IPS-15b (cell line): ENCODE measurements around the gene GATA6.

Source experiments
- H3K27me3 ChIP-seq: one replicate; pipeline ENCODE4 v1.6.1; 2013; ENCODE audit warnings: low read length; ENCODE audit not compliant: control insufficient read depth, insufficient read depth
- H3K36me3 ChIP-seq: one replicate; pipeline ENCODE4 v1.6.1; 2013; ENCODE audit warnings: low read length; ENCODE audit not compliant: control insufficient read depth, insufficient read depth
- H3K4me1 ChIP-seq: one replicate; pipeline ENCODE4 v1.6.1; 2013; ENCODE audit warnings: mild to moderate bottlenecking, low read length; ENCODE audit not compliant: control insufficient read depth, insufficient read depth
- H3K4me3 ChIP-seq: one replicate; pipeline ENCODE4 v1.5.1; 2013; ENCODE audit warnings: low read depth, low read length
- H3K9ac ChIP-seq: one replicate; pipeline ENCODE4 v1.6.1; 2013; ENCODE audit warnings: low read depth, mild to moderate bottlenecking, low read length
- H3K9me3 ChIP-seq: one replicate; pipeline ENCODE4 v1.6.1; 2013; ENCODE audit warnings: mild to moderate bottlenecking, low read length; ENCODE audit not compliant: control insufficient read depth, insufficient read depth

The GATA6 gene

GRCh38 chr18:22152093-22152492, 17.3 kb upstream of the GATA6 start:
- no peak overlapping the region for H3K9ac ChIP-seq
- no peaks in the 10 kb centered on the region for H3K36me3 ChIP-seq
- no peaks in the 10 kb centered on the region for H3K4me1 ChIP-seq
- no peaks in the 10 kb centered on the region for H3K9me3 ChIP-seq
- no peaks in the 10 kb centered on the region for H3K27me3 ChIP-seq
- H3K4me3 ChIP-seq: no peak overlapping the region

GRCh38 chr18:22153428-22153827, 16.0 kb upstream of the GATA6 start:
- H3K4me3 ChIP-seq: no peak overlapping the region
- no peaks in the 10 kb centered on the region for H3K36me3 ChIP-seq
- no peaks in the 10 kb centered on the region for H3K9me3 ChIP-seq
- no peak overlapping the region for H3K9ac ChIP-seq
- no peaks in the 10 kb centered on the region for H3K4me1 ChIP-seq
- H3K27me3 ChIP-seq: peaks cover 3% of the 10 kb centered on the region

DNA sequence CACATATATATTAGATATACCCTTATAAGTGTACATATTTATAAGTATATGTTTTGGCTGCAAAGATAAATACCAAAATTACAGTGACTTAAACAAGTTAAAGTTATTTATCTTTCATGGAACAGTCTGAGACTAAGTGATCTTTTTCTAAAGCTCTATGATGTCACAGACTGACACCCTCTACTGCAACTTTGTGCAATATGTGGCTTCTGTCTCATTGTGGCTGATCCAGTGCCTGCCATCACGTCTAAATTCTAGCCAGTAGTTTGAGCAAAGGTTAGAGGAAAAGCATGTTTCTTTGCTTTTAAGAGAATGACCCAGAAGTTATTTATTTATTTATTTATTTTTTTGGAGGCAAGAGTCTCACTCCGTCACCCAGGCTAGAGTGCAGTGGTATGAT, 13.8 kb upstream of the GATA6 start:
- Histone ChIP-seq H3K4me1 (no peaks in the 10 kb centered on the region), H3K4me3 (no peak overlapping the region), H3K9me3 (no peaks in the 10 kb centered on the region), H3K36me3 (no peaks in the 10 kb centered on the region), H3K27me3 (peaks cover 8% of the 10 kb centered on the region), H3K9ac (no peak overlapping the region)

GRCh38 chr18:22159014-22159413, 10.4 kb upstream of the GATA6 start:
- H3K4me3 ChIP-seq: no peak overlapping the region
- no peaks in the 10 kb centered on the region for H3K9me3 ChIP-seq
- H3K27me3 ChIP-seq: peaks cover 42% of the 10 kb centered on the region
- H3K36me3 ChIP-seq: no peaks in the 10 kb centered on the region
- no peak overlapping the region for H3K9ac ChIP-seq
- no peaks in the 10 kb centered on the region for H3K4me1 ChIP-seq

GRCh38 chr18:22161090-22161489, 8.3 kb upstream of the GATA6 start:
- peaks cover 61% of the 10 kb centered on the region for H3K27me3 ChIP-seq

DNA sequence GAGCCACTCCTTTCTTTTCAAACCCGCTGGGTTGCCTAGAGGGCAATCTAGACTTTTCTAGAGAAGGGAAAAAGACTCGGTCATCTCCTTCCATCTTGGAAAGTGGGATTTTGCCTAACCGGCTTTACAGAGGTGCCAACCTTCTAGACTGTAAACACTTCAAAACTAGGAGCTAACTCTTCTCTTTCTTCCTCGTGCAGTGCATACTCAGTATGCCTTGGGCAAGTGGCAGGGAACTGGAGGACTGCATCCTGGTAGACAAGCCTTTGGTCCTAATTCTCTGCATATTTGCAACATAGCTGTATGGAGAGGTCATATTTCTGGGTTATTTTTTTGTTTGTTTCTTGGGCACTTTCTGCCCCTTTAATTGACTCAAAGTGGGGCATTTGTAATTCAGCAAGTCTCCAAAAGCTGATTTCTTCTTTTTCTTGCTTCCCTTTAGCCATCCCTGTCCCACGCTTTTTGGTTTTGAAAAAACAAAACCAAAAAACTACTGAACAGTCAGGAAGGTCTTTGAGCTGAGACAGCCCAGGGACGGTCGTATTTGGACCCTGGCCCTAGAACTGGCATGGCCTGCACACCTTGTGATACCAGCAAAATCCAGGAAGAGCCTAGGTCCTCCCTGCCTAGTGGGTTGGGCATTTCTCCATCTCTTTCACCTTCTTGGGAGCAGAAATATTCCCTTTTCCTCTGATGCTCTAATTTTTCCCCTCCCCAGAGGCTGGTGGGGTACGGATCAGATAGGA, 5.8 kb upstream of the GATA6 start:
- H3K9me3 ChIP-seq: no peaks in the 10 kb centered on the region
- H3K27me3 ChIP-seq: peaks cover 83% of the 10 kb centered on the region
- peak overlapping the region; percentile 22 for H3K4me3 ChIP-seq
- H3K36me3 ChIP-seq: no peaks in the 10 kb centered on the region
- H3K4me1 ChIP-seq: peaks cover 4% of the 10 kb centered on the region
- no peak overlapping the region for H3K9ac ChIP-seq

More at GRCh38 chr18:22161090-22161489, 8.3 kb upstream of the GATA6 start:
- H3K4me3 ChIP-seq: no peak overlapping the region
- no peaks in the 10 kb centered on the region for H3K36me3 ChIP-seq
- H3K9ac ChIP-seq: no peak overlapping the region
- H3K4me1 ChIP-seq: no peaks in the 10 kb centered on the region
- no peaks in the 10 kb centered on the region for H3K9me3 ChIP-seq

- Histone ChIP-seq H3K4me1 (peaks cover 4% of the 10 kb centered on the region), H3K9ac (no peak overlapping the region), H3K27me3 (peaks cover 87% of the 10 kb centered on the region), H3K9me3 (no peaks in the 10 kb centered on the region), H3K36me3 (no peaks in the 10 kb centered on the region), H3K4me3 (peak overlapping the region; percentile 30)
Observed at GRCh38 chr18:22164337-22165048, 4.9 kb upstream of the GATA6 start.

DNA sequence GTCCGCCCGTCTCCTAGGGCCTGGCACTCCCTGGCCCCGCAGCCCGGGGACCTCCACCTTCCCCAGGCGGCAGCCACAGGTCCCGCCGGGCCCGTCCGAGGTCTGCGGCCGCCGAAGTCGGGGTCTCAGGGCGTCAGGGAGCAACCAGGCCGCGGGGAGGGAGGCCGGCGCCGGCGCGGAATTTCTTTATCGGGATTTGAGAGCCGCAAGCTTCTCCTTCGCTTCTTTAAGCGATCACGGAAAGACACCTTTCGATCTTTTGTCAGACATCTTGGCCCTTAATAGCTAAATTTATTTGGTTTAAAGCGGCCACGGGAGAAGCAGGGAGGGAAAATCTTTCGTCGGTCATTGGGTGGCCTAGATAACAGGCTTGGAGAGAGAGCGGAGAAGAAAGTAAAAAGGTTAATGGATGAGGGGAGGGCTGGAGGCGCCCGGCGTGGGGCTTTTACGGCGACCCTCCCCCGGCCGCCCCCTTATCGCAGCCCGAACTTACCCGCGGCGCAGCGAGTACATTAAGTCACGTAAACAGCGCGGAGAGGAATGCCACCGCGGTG, 4.3 kb upstream of the GATA6 start:
- H3K4me1 ChIP-seq: peaks cover 4% of the 10 kb centered on the region
- H3K4me3 ChIP-seq: peak overlapping the region; percentile 30
- H3K27me3 ChIP-seq: peaks cover 89% of the 10 kb centered on the region
- no peaks in the 10 kb centered on the region for H3K36me3 ChIP-seq
- no peaks in the 10 kb centered on the region for H3K9me3 ChIP-seq
- no peak overlapping the region for H3K9ac ChIP-seq

DNA sequence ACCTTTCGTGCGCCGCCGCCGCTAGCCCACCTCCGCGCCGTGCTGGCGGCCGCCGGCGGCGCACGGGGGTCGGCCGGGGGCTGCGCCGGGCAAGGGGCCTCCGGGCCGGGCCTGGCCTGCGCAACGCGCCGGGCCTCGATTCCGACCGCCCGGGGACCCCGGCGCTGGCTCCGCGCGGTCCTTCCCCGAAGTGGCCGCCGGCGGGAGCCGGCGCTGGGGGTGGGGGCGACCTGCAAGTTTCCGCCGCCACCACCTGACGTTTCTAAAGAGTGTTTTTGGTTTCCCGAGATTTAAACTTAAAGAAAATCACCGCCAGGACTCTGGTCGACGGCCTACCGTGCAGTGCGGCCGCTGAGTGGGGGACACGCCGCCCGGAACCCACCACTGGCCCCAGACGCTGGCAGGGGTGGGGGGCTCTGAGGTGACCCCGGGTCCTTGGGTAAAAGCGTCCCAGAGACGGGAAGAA, 3.8 kb upstream of the GATA6 start:
- Histone ChIP-seq H3K4me3 (peak overlapping the region; percentile 37), H3K4me1 (peaks cover 4% of the 10 kb centered on the region), H3K9ac (no peak overlapping the region), H3K9me3 (no peaks in the 10 kb centered on the region), H3K36me3 (no peaks in the 10 kb centered on the region), H3K27me3 (peaks cover 92% of the 10 kb centered on the region)

GRCh38 chr18:22166069-22166950, 3.1 kb upstream of the GATA6 start:
- H3K9me3 ChIP-seq: no peaks in the 10 kb centered on the region
- H3K4me1 ChIP-seq: peaks cover 4% of the 10 kb centered on the region
- no peak overlapping the region for H3K9ac ChIP-seq
- H3K4me3 ChIP-seq: peak overlapping the region; percentile 37
- no peaks in the 10 kb centered on the region for H3K36me3 ChIP-seq
- peaks cover 92% of the 10 kb centered on the region for H3K27me3 ChIP-seq

DNA sequence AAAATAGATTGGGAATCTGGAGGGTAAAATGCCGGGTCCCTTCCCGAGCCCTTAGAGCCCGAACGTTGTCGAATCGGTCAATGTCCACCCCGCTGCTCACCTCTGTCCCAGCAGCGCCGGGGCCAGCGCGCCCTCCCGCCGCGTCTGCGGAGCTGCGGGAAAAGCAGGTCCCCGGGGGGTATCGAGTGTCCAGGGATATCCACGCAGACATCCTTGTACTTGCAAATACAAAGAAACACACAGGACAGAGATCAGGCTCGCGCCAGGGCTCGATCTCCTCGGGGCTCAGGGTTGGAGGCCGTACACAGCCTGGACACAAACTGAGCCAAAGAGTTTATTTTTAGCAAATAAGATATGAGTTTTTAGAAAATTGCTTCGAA, 2.3 kb upstream of the GATA6 start:
- no peak overlapping the region for H3K9ac ChIP-seq
- no peaks in the 10 kb centered on the region for H3K9me3 ChIP-seq
- H3K36me3 ChIP-seq: no peaks in the 10 kb centered on the region
- H3K4me1 ChIP-seq: peaks cover 4% of the 10 kb centered on the region
- peaks cover 91% of the 10 kb centered on the region for H3K27me3 ChIP-seq
- peak overlapping the region; percentile 37 for H3K4me3 ChIP-seq
